ENCODE results near the gene FAM72D.
A peak's percentile ranks its signal among the peaks of the same experiment; 100 is the strongest.
"Not testable (repeated sequence)": the region's sequence is repeated elsewhere in the genome, so short reads cannot be mapped to it uniquely, and the experiment has no call there.

FAM72D gene

DNA sequence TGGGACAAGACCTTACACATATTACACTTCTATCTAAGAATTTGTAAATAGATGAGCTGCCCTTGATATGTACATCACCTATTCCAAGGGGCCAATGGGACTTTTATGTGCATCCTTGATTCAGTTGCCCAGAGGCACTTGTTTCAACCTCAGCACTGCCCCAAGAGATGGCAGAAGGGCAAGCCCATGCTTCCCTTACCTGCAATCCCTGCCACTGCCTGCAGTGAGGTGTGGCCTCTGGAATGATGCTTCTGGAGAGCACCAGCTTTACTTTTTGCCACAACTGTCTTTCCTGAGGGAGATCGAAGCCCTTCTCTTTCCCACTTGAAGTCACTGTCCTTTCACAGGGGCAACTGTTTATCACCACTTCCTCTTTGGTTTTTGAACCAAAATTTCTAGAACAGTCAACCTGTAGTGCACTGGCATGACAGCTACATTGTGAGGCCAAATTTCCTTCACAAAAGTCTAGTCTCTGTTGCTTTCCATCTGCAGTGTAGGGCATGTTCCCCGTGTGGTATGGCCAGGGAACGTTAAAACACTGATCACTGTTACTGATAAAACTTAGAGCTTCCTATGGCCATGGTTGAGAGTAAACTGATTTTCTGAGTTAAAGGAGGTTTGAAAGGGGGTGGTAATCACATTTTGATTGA is 48.6 kb downstream of the FAM72D start:
- not testable (repeated sequence) for H3K4me3 ChIP-seq (ENCODE audit: low read depth, low read length)

DNA sequence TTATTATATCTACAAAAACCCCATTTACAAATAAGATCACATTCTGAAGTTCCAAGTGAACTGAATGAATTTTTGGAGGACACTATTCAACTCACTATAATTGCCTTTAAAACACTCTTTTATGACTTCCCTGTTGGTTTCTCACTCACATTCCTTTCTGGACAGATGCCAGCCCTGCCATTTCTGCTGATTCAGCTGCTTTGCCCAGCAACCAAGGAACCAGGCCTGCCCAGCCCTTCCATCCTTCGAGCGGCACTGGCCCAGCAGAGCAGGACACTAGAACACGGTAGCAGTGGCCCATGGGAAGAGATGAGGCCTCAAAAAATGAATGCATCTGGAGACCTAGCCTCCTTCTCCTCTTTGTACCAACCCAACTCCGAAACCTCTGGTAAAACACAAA is 50.5 kb downstream of the FAM72D start:
- H3K4me3 ChIP-seq (ENCODE audit: low read depth, low read length): not testable (repeated sequence)

- not testable (repeated sequence) for H3K4me3 ChIP-seq (ENCODE audit: low read depth, low read length)
Observed at GRCh38 chr1:145147172-145147571, 51.4 kb downstream of the FAM72D start.

GRCh38 chr1:145155421-145155820 is 59.6 kb downstream of the FAM72D start:
- not testable (repeated sequence) for H3K4me3 ChIP-seq (ENCODE audit: low read depth, low read length)

DNA sequence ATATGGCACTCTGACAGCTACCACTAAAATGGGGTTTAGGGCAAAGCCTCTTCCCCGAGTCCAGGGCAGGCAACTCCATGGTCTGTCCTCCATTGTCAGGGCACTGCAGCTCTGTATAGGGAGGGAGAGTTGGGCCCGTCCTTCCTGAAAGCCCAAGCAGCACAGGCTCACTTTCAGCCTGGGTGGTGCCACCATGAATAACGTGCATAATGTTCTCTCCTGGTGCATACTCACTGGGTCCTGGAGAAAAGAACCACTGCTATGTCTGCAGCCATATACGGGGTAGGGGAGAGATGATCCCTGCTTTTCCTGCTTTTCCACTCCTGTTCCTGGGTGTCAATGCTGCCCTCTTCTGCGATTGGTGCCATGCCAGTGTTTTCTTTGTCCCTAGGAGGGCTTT is 60.1 kb downstream of the FAM72D start:
- H3K4me3 ChIP-seq (ENCODE audit: low read depth, low read length): not testable (repeated sequence)

GRCh38 chr1:145156891-145157610 is 61.3 kb downstream of the FAM72D start:
- H3K4me3 ChIP-seq (ENCODE audit: low read depth, low read length): 0 out of 2 replicates have a peak overlapping the region, but pooled peaks have one; percentile 12

DNA sequence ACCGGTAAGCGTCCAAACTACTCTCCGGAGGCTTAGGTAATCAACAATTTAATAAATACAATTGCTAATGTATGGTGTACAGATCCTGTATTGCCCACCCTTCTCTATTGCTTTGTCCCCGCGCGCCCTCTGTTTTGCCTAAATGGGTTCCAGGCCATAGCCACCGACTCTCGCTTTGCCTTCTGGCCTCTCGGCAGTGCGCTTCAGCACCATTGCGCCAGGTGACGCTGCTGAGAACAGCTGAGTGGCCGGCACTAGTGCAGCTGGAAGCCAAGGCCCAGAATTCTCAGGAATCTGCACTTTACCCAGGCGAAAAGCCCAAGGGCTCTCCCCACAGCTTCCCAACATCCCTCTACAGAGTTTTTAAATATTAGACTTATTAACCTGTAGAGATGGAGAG is 61.9 kb downstream of the FAM72D start:
- not testable (repeated sequence) for H3K4me3 ChIP-seq (ENCODE audit: low read depth, low read length)

DNA sequence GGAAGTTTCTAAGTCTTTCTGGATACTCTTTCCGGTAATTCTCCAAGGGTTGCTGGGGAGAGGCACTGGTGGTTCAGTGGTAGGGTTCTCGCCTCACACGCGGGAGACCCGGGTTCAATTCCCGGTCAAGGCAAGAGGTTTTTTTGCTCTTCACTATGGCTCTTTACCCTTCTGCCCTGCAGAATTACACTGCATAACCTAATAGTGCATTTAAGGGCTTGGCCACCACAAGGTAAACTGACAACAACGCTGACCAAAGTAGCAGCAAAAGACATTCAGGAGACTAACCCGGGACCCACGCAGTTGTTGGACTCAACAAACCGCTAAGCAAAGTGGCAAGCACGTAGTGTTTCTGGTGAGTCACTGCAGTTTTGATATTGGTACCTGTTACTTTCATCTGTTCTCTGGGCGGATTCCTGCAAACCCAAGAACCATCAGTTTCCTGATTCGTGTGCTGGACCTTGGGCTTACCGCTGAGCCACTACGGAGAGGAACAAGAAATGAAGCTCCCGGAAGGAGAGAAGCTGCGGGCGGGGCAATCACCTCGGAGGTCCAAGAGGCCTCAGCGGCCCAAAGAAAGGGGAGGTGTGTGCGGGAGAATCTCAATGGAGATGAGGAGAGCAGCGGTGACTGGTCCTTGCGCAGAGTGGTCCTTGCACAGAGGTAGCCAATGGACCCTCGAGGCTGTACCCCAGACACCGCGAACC is 65.4 kb downstream of the FAM72D start:
- not testable (repeated sequence) for H3K4me3 ChIP-seq (ENCODE audit: low read depth, low read length)

Data from WI38 (cell line).